Measurements from ENCODE around the gene TMEM132C.

DNA sequence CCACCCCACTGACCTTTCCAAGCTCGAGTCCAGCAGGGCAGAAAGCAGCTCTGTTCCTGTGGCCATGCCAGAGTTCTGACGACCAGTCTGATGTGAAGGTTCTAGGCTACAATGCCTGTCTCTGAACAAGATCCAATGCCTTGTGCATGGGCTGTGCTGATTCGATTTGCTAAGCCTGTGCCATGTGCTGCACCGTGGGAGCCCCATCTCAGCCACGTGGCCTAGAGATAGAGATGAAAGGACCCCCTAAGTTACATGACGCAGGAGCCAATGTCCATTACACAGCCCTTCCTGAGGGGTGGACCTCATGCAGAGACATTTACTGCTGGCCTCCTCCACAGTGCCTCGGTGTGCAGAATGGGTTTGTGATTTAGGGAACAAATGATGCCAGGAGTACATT lies 300.8 kb downstream of the TMEM132C start:
- TF ChIP-seq FOXJ3 (CRISPR knock-in tag; IDR thresholded peaks at IDR 0.05; ENCODE audit: borderline replicate concordance) = no peak
- no peak for TF ChIP-seq E2F5 (CRISPR knock-in tag; IDR thresholded peaks at IDR 0.05)
- TF ChIP-seq, protein P1, sequence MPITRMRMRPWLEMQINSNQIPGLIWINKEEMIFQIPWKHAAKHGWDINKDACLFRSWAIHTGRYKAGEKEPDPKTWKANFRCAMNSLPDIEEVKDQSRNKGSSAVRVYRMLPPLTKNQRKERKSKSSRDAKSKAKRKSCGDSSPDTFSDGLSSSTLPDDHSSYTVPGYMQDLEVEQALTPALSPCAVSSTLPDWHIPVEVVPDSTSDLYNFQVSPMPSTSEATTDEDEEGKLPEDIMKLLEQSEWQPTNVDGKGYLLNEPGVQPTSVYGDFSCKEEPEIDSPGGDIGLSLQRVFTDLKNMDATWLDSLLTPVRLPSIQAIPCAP (CRISPR knock-in tag; IDR thresholded peaks at IDR 0.05) = no peak

Measured in WTC11 (cell line).